NCI-H446 treated with DMSO at 0.1 percent for 48 hours (cell line): Measurements from ENCODE around the gene GRAMD1C.

ENCODE experiments used
- DNase-seq: peaks from one replicate; lab custom pipeline; 2025; lab: John Stamatoyannopoulos, UW

Gene GRAMD1C

GRCh38 chr3:113952921-113953320 is 114.3 kb downstream of the GRAMD1C start:
- DNase-seq: no peak

- DNase-seq: no peak
These were observed 115.1 kb downstream of the GRAMD1C start for GRCh38 chr3:113953677-113954076.

- DNase-seq: no peak
These were observed 115.6 kb downstream of the GRAMD1C start for GRCh38 chr3:113954091-113954685.

- no peak for DNase-seq
These were observed 125.3 kb downstream of the GRAMD1C start for GRCh38 chr3:113963879-113964278.

GRCh38 chr3:113966172-113966571 is 127.6 kb downstream of the GRAMD1C start:
- no peak for DNase-seq

GRCh38 chr3:113968986-113969385 is 130.4 kb downstream of the GRAMD1C start:
- DNase-seq: no peak

- no peak for DNase-seq
These were observed 139.2 kb downstream of the GRAMD1C start for GRCh38 chr3:113977822-113978221.

- no peak for DNase-seq
These were observed 141.3 kb downstream of the GRAMD1C start for GRCh38 chr3:113979916-113980315.

GRCh38 chr3:113981803-113982202 is 143.2 kb downstream of the GRAMD1C start:
- no peak for DNase-seq

- no peak for DNase-seq
These were observed 145.0 kb downstream of the GRAMD1C start for GRCh38 chr3:113983544-113983943.

- DNase-seq: no peak
These were observed 147.0 kb downstream of the GRAMD1C start for GRCh38 chr3:113985541-113985940.
